Adrenal gland (tissue), 12 donors: ENCODE results near the gene GATA3. TPM values are rescaled to one million over a fixed set of nuclear protein-coding genes. Genes with fewer than 3 reads are reported as not detected.

Source experiments
- DNase-seq, 7 donors: peaks; one replicate each; pipeline ENCODE4 v3.0.0-alpha.2; 2019 to 2020
- H3K27ac ChIP-seq, 5 donors: fragments of 200-600 bp; sonication (generic) in 4 of 5; 1 replicate in 3 of 5; 2 replicates in 2 of 5; pipeline versions ENCODE4 v1.5.1 to v1.8.0; 2016 to 2020; ENCODE audit warnings: mild to moderate bottlenecking in 1 of 5
- H3K27me3 ChIP-seq: fragments of 200-600 bp; 2 replicates; pipeline ENCODE4 v1.8.0; 2021
- H3K36me3 ChIP-seq, 2 donors: fragments of 200-600 bp; replicated peaks in 1 of 2; 1 replicate in 1 of 2; 2 replicates in 1 of 2; pipeline versions ENCODE4 v1.5.1 to v1.8.0; 2018 to 2022
- H3K4me1 ChIP-seq, 2 donors: fragments of 200-600 bp; replicated peaks in 1 of 2; 1 replicate in 1 of 2; 2 replicates in 1 of 2; pipeline versions ENCODE4 v1.5.1 to v1.8.0; 2018 to 2021
- H3K4me3 ChIP-seq, 4 donors: fragments of 200-600 bp; sonication (generic) in 3 of 4; one replicate each; pipeline ENCODE4 v1.5.1; 2016 to 2018
- H3K9me3 ChIP-seq, 3 donors: fragments of 200-600 bp; sonication (generic) in 1 of 3; replicated peaks in 1 of 3; 1 replicate in 2 of 3; 2 replicates in 1 of 3; pipeline versions ENCODE4 v1.5.1 to v1.8.0; 2016 to 2021
- CTCF ChIP-seq, 6 experiments: fragments of 450-650 bp in 4 of 6; fragments of 200-600 bp in 2 of 6; sonication (generic) in 1 of 6; IDR thresholded peaks; 1 replicate in 5 of 6; 2 replicates in 1 of 6; pipeline versions ENCODE4 v1.5.1 to v1.8.0; 2016 to 2021; ENCODE audit warnings: antibody characterized with exemption in 6 of 6, mild to moderate bottlenecking in 2 of 6, moderate library complexity in 1 of 6
- POLR2A ChIP-seq, 2 donors: fragments of 450-650 bp; IDR thresholded peaks; one replicate each; pipeline ENCODE4 v1.6.1; 2017; ENCODE audit warnings: antibody characterized with exemption in 2 of 2, mild to moderate bottlenecking in 2 of 2, moderate library complexity in 1 of 2
- WGBS, 4 donors: extraction: QIAGEN DNeasy Blood & Tissue Kit in 2 of 4; methylation state at CpG; one replicate each; pipeline versions ENCODE4 v1.1.5 to v1.1.7; 2013 to 2017; 5-methylcytosine and 5-hydroxymethylcytosine counted together
- intact Hi-C, 2 donors: fragments of 100-400 bp; cut with DNase I; formaldehyde crosslinking; loops; one replicate each; pipeline versions ENCODE4 v1.14.1 to v1.15.0; 2022 to 2023
- polyA plus RNA-seq, 3 donors: library from polyadenylated mRNA; stranded (reverse); fragments of 200-250 nt in 2 of 3; fragments of 350-450 nt in 1 of 3; fragmentation: Illumina TruSeq in 1 of 3; extraction: RNeasy Lipid Tissue Mini Kit (QIAGEN cat#74804) in 1 of 3; gene quantifications; one replicate each; pipeline ENCODE4 v1.2.3, GENCODE V29; 2013 to 2014
- total RNA-seq, 9 donors: library from RNA; depleted of rRNA in 4 of 9; stranded (reverse); fragments of >200 nt in 4 of 9; fragments of 120-200 nt in 1 of 9; fragmentation: NEBNext Ultra II Directional in 1 of 9; extraction: Animal tissue kit (Norgen Biotek cat#: 25700) in 1 of 9; gene quantifications; one replicate each; pipeline versions ENCODE4 v1.1.0 to v1.2.4, GENCODE V29; 2013 to 2023
- donor health status: healthy with polysubstance abuse.
- donor health status: Bipolar disorder and iron deficiency.
- donor health status: DM: yes; HTN: yes; CAD: no.
- donor health status: DM: no; HTN: no; CAD: no.
- donor health status: DM: no; HTN: no; CAD: no.
- donor health status: DM: yes; HTN: yes; CAD: no.

GATA3 gene
- total and polyA plus RNA-seq, 12 donors, result 1.8 to 11.6 (median 4.7) TPM

DNA sequence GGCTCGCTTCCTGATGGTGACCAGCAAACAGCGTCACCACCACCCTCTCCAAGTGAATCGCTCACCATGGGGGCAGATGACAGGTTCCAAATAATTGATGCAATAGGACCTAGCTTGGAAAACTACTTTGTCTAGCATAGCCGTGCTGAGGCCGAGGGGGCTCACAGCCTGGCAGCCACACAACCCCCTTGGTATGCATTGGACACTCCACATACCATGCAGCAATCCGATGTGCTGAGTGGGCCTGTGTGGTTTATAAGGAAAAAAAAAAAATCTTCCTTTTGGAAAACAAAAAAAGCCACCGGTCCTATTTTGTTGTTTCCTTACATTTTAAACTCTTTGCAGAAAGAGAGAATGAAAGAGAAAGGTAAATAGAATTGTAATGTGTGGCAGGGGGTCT, 15.1 kb downstream of the GATA3 start:
- no peak overlapping the region for H3K27ac ChIP-seq
- no peaks in the 10 kb centered on the region for H3K27me3 ChIP-seq
- intact Hi-C loops, result no loop called here
- 90 to 94% (median 92%) methylated on average over 6 to 7 of the region's 7 CpGs for WGBS, 4 donors
- H3K4me3 ChIP-seq, result no peak overlapping the region
- TF ChIP-seq POLR2A (IDR thresholded peaks at IDR 0.05), result no peak
- TF ChIP-seq CTCF (IDR thresholded peaks at IDR 0.05), result no peak
- H3K36me3 ChIP-seq, result peaks cover 0 to 13% of the 10 kb centered on the region in 2 donors
- no peak for DNase-seq
- H3K4me1 ChIP-seq, result peaks cover 0 to 6% of the 10 kb centered on the region in 2 donors
- H3K9me3 ChIP-seq, result no peaks in the 10 kb centered on the region

- H3K9me3 ChIP-seq, result no peaks in the 10 kb centered on the region
- no peak for DNase-seq
- no peak overlapping the region for H3K27ac ChIP-seq
- TF ChIP-seq POLR2A (IDR thresholded peaks at IDR 0.05) (no peak), CTCF (IDR thresholded peaks at IDR 0.05) (no peak)
- H3K27me3 ChIP-seq, result no peaks in the 10 kb centered on the region
- intact Hi-C loops, result no loop called here
- H3K4me1 ChIP-seq, result peaks cover 0 to 6% of the 10 kb centered on the region in 2 donors
- no peak overlapping the region for H3K4me3 ChIP-seq
- 94 to 98% (median 96%) methylated on average over 6 of the region's 6 CpGs for WGBS, 4 donors
- peaks cover 0 to 13% of the 10 kb centered on the region in 2 donors for H3K36me3 ChIP-seq
These were observed 16.0 kb downstream of the GATA3 start for GRCh38 chr10:8070440-8070839.

DNA sequence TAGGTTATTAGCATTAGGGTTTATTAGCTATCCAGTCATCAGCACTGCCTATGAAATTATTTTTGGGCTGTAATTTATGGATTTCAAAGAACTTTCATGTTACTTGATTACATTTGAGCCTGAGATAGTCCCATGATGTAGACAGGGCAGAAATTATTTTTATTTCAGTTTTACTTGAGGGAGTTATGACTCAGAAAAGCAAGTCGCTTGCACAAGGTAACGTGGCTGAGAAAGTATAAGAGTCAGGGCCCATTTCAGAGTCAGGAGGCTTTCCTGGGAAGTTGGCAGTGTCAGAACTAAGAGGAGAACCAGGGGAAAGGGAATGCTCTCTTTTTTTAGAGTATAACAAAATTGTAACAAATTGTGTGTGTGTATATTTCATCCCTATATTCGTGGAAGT, 16.5 kb downstream of the GATA3 start:
- WGBS, 4 donors, result 67 to 83% (median 69%) methylated on average over 3 of the region's 3 CpGs
- Histone ChIP-seq H3K36me3 (peaks cover 0 to 13% of the 10 kb centered on the region in 2 donors), H3K9me3 (no peaks in the 10 kb centered on the region), H3K27ac (no peak overlapping the region), H3K4me1 (peaks cover 0 to 3% of the 10 kb centered on the region in 2 donors), H3K27me3 (no peaks in the 10 kb centered on the region), H3K4me3 (no peak overlapping the region)
- no peak for DNase-seq
- TF ChIP-seq CTCF (IDR thresholded peaks at IDR 0.05), result no peak
- TF ChIP-seq POLR2A (IDR thresholded peaks at IDR 0.05), result no peak
- intact Hi-C loops, result no loop called here

DNA sequence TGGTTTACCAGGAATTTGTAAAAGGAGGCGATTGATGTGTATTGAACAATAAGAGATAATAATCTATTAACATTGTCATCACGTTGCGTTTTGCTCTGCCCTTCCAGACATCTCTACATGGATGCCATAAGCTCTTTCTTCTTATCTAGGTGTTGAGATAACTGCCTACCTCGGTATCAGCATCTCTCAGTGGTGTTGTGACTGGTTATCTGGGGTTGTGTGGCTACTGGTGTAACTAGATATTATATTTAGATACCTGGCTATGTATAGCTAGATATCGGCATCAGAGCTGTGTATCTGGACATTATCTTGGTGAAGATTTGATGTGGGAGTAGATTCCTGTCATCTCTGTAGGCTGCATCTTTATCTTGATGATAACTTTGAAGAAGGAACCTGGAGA, 17.2 kb downstream of the GATA3 start:
- Histone ChIP-seq H3K9me3 (no peaks in the 10 kb centered on the region), H3K27me3 (no peaks in the 10 kb centered on the region), H3K36me3 (peaks cover 0 to 13% of the 10 kb centered on the region in 2 donors), H3K27ac (no peak overlapping the region), H3K4me3 (no peak overlapping the region), H3K4me1 (no peaks in the 10 kb centered on the region)
- 87 to 93% (median 89%) methylated on average over 5 of the region's 5 CpGs for WGBS, 4 donors
- DNase-seq, result no peak
- no peak for TF ChIP-seq CTCF (IDR thresholded peaks at IDR 0.05)
- no peak for TF ChIP-seq POLR2A (IDR thresholded peaks at IDR 0.05)
- intact Hi-C loops, result no loop called here
